ENCODE measurements around the gene KRT79.

The KRT79 gene

GRCh38 chr12:52788192-52788875 lies 45.8 kb downstream of the KRT79 start:
- DNase-seq = no peak

- DNase-seq = no peak
Measured at GRCh38 chr12:52787324-52788191, 46.6 kb downstream of the KRT79 start.

- DNase-seq = no peak
Measured at GRCh38 chr12:52784909-52785308, 49.2 kb downstream of the KRT79 start.

- no peak for DNase-seq
Measured at GRCh38 chr12:52783563-52784316, 50.4 kb downstream of the KRT79 start.

GRCh38 chr12:52782502-52782901 lies 51.6 kb downstream of the KRT79 start:
- no peak for DNase-seq

- no peak for DNase-seq
Measured at GRCh38 chr12:52781399-52782082, 52.6 kb downstream of the KRT79 start.

- no peak for DNase-seq
Measured at GRCh38 chr12:52779914-52780313, 54.2 kb downstream of the KRT79 start.

GRCh38 chr12:52778833-52779232 lies 55.3 kb downstream of the KRT79 start:
- DNase-seq = no peak

- no peak for DNase-seq
Measured at GRCh38 chr12:52777566-52777965, 56.5 kb downstream of the KRT79 start.

GRCh38 chr12:52776913-52777395 lies 57.2 kb downstream of the KRT79 start, which contains the start of gene KRT76:
KRT76 (minus strand) TSS chr12:52777345; CDS start chr12:52777291, 54 bp downstream.
- no peak for DNase-seq

GRCh38 chr12:52776435-52776834 lies 57.7 kb downstream of the KRT79 start:
- no peak for DNase-seq

GRCh38 chr12:52774629-52775250 lies 59.4 kb downstream of the KRT79 start:
- DNase-seq = no peak

GRCh38 chr12:52772772-52773171 lies 61.3 kb downstream of the KRT79 start:
- DNase-seq = no peak

GRCh38 chr12:52772188-52772587 lies 61.9 kb downstream of the KRT79 start:
- no peak for DNase-seq

GRCh38 chr12:52771505-52771904 lies 62.6 kb downstream of the KRT79 start:
- no peak for DNase-seq
